Gastroesophageal sphincter (tissue), 4 donors: ENCODE results near the gene CNNM1. TPM values are rescaled to one million over a fixed set of nuclear protein-coding genes. Genes with fewer than 3 reads are reported as not detected.

Source experiments
- ATAC-seq: fragments of 150-250 bp; one replicate; pipeline ENCODE4 v1.9.1; 2016; ENCODE audit warnings: mild to moderate bottlenecking, moderate library complexity
- H3K27ac ChIP-seq, 4 donors: fragments of 200-600 bp; sonication (generic) in 3 of 4; 1 replicate in 3 of 4; 2 replicates in 1 of 4; pipeline ENCODE4 v1.5.1; 2016 to 2019
- H3K27me3 ChIP-seq: fragments of 200-600 bp; sonication (generic); one replicate; pipeline ENCODE4 v1.5.1; 2019
- H3K36me3 ChIP-seq, 2 donors: fragments of 200-600 bp; sonication (generic); one replicate each; pipeline ENCODE4 v1.5.1; 2019; ENCODE audit warnings: control low read depth in 1 of 2
- H3K4me1 ChIP-seq, 3 donors: fragments of 200-600 bp; sonication (generic); 1 replicate in 2 of 3; 2 replicates in 1 of 3; pipeline ENCODE4 v1.5.1; 2016 to 2019; ENCODE audit warnings: control low read depth in 2 of 3
- H3K4me3 ChIP-seq, 2 donors: fragments of 200-600 bp; sonication (generic); one replicate each; pipeline ENCODE4 v1.5.1; 2019; ENCODE audit warnings: mild to moderate bottlenecking in 1 of 2, moderate library complexity in 1 of 2
- H3K9me3 ChIP-seq, 3 donors: fragments of 200-600 bp; sonication (generic); one replicate each; pipeline ENCODE4 v1.5.1; 2017 to 2019; ENCODE audit warnings: control low read depth in 2 of 3
- CTCF ChIP-seq, 4 experiments: fragments of 200-600 bp in 2 of 4; fragments of 450-650 bp in 2 of 4; sonication (generic) in 1 of 4; IDR thresholded peaks; one replicate each; pipeline ENCODE4 v1.5.1; 2017 to 2019; ENCODE audit warnings: antibody characterized with exemption in 4 of 4, mild to moderate bottlenecking in 2 of 4, moderate library complexity in 2 of 4
- EP300 ChIP-seq: sonication (generic); formaldehyde crosslinking; IDR thresholded peaks from one replicate; pipeline ENCODE4 v1.6.1; 2017; ENCODE audit warnings: antibody characterized with exemption, mild to moderate bottlenecking
- POLR2A ChIP-seq, 2 donors: fragments of 450-650 bp; IDR thresholded peaks; one replicate each; pipeline ENCODE4 v1.6.1; 2017; ENCODE audit warnings: antibody characterized with exemption in 2 of 2, mild to moderate bottlenecking in 2 of 2, moderate library complexity in 1 of 2
- POLR2AphosphoS5 ChIP-seq: sonication (generic); formaldehyde crosslinking; IDR thresholded peaks from one replicate; pipeline ENCODE4 v1.6.1; 2017; ENCODE audit warnings: antibody characterized with exemption
- whole genome bisulfite sequencing, 2 donors: methylation state at CpG; one replicate each; pipeline ENCODE4 v1.1.5; 2018; ENCODE audit warnings: low coverage in 1 of 2; 5-methylcytosine and 5-hydroxymethylcytosine counted together
- total RNA-seq, 4 donors: library from RNA; depleted of rRNA; stranded (reverse); fragments of >200 nt; gene quantifications; one replicate each; pipeline ENCODE4 v1.1.0, GENCODE V29; 2016

CNNM1 gene
- total RNA-seq, 4 donors from 2014 or later, result 1.9 to 3.1 (median 3.0) TPM

- Histone ChIP-seq H3K4me1 (peaks cover 0 to 26% (median 0%) of the 10 kb centered on the region in 3 donors), H3K9me3 (no peaks in the 10 kb centered on the region), H3K36me3 (peaks cover 0 to 38% of the 10 kb centered on the region in 2 donors), H3K27me3 (no peaks in the 10 kb centered on the region), H3K4me3 (no peak overlapping the region), H3K27ac (no peak overlapping the region)
- WGBS, 2 donors, result 72 to 90% methylated on average over 7 to 8 of the region's 8 CpGs
- no peak for ATAC-seq
- no peak for TF ChIP-seq EP300
- no peak for TF ChIP-seq POLR2A (IDR thresholded peaks at IDR 0.05)
- no peak for TF ChIP-seq POLR2AphosphoS5
- TF ChIP-seq CTCF (IDR thresholded peaks at IDR 0.05), result no peak
Observed at GRCh38 chr10:99394256-99394655, 65.1 kb downstream of the CNNM1 start.

- TF ChIP-seq POLR2A (IDR thresholded peaks at IDR 0.05), result no peak
- TF ChIP-seq POLR2AphosphoS5, result no peak
- no peak for TF ChIP-seq CTCF (IDR thresholded peaks at IDR 0.05)
- no peak for TF ChIP-seq EP300
- WGBS, 2 donors, result 76 to 80% methylated on average over 4 to 7 of the region's 7 CpGs
- H3K9me3 ChIP-seq, result no peaks in the 10 kb centered on the region
- no peaks in the 10 kb centered on the region for H3K27me3 ChIP-seq
- no peak for ATAC-seq
- H3K4me1 ChIP-seq, result peaks cover 0 to 26% (median 0%) of the 10 kb centered on the region in 3 donors
- H3K36me3 ChIP-seq, result peaks cover 0 to 44% of the 10 kb centered on the region in 2 donors
- H3K4me3 ChIP-seq, result no peak overlapping the region
- H3K27ac ChIP-seq, result no peak overlapping the region
Observed at GRCh38 chr10:99394761-99395386, 65.7 kb downstream of the CNNM1 start.

- no peak for TF ChIP-seq POLR2A (IDR thresholded peaks at IDR 0.05)
- no peak for TF ChIP-seq POLR2AphosphoS5
- TF ChIP-seq CTCF (IDR thresholded peaks at IDR 0.05), result no peak
- TF ChIP-seq EP300, result no peak
- H3K36me3 ChIP-seq, result peaks cover 0 to 54% of the 10 kb centered on the region in 2 donors
Observed at GRCh38 chr10:99395750-99396445, 66.7 kb downstream of the CNNM1 start.

GRCh38 chr10:99396471-99396870 is 67.3 kb downstream of the CNNM1 start:
- peak overlapping the region in 1 of 4 donors; percentile 23 for H3K27ac ChIP-seq

More at GRCh38 chr10:99395750-99396445, 66.7 kb downstream of the CNNM1 start:
- H3K9me3 ChIP-seq, result no peaks in the 10 kb centered on the region
- H3K4me3 ChIP-seq, result no peak overlapping the region
- 50 to 73% methylated on average over 2 of the region's 2 CpGs for WGBS, 2 donors
- H3K4me1 ChIP-seq, result peaks cover 0 to 22% (median 0%) of the 10 kb centered on the region in 3 donors
- no peak for ATAC-seq
- H3K27ac ChIP-seq, result peak overlapping the region in 1 of 4 donors; percentile 23
- H3K27me3 ChIP-seq, result no peaks in the 10 kb centered on the region

More at GRCh38 chr10:99396471-99396870, 67.3 kb downstream of the CNNM1 start:
- TF ChIP-seq POLR2AphosphoS5 (no peak), EP300 (no peak), CTCF (IDR thresholded peaks at IDR 0.05) (no peak), POLR2A (IDR thresholded peaks at IDR 0.05) (no peak)
- Histone ChIP-seq H3K4me1 (peaks cover 0 to 16% (median 0%) of the 10 kb centered on the region in 3 donors), H3K9me3 (no peaks in the 10 kb centered on the region), H3K4me3 (no peak overlapping the region), H3K36me3 (peaks cover 0 to 60% of the 10 kb centered on the region in 2 donors), H3K27me3 (no peaks in the 10 kb centered on the region)
- 57 to 62% methylated on average over 3 of the region's 3 CpGs for WGBS, 2 donors
- ATAC-seq, result no peak
